A673 (cell line): Measurements from ENCODE around the gene ACOT12. TPM values are rescaled to one million over a fixed set of nuclear protein-coding genes. Genes with fewer than 3 reads are reported as not detected.
"Not testable (repeated sequence)": the region's sequence is repeated elsewhere in the genome, so short reads cannot be mapped to it uniquely, and the experiment has no call there.

Experiments
- BruUV-seq: library from RNA; stranded (reverse); fragments of 400-500 nt; replicated peaks from 2 replicates; lab custom pipeline; 2021; lab: Mats Ljungman, UMichigan
- CTCF ChIA-PET: fragments of 300-600 bp; sonication (Branson Sonifier 250); formaldehyde crosslinking; loops from one replicate; lab custom pipeline; 2022; ENCODE audit warnings: antibody characterized with exemption; lab: Charles Lee
- POLR2A ChIA-PET: fragments of 300-600 bp; sonication (Branson Sonifier 250); formaldehyde crosslinking; loops from one replicate; lab custom pipeline; 2022; ENCODE audit warnings: antibody characterized with exemption; ENCODE audit not compliant: low non-redundant PET; lab: Charles Lee
- DNase-seq: peaks from one replicate; pipeline ENCODE4 v3.0.0-alpha.2; 2015; ENCODE audit warnings: low spot score
- H3K27ac ChIP-seq: fragments of 200-600 bp; sonication (generic); 2 replicates; pipeline ENCODE4 v1.5.1; 2016; ENCODE audit warnings: mixed run types, low read depth, mild to moderate bottlenecking, mixed read lengths, antibody characterized with exemption, low read length; ENCODE audit not compliant: poor library complexity, severe bottlenecking
- H3K27me3 ChIP-seq: fragments of 200-600 bp; sonication (generic); replicated peaks from 2 replicates; pipeline ENCODE4 v1.6.1; 2017; ENCODE audit warnings: mixed run types, low read depth, mild to moderate bottlenecking, mixed read lengths, antibody characterized with exemption, low read length; ENCODE audit not compliant: insufficient read depth, poor library complexity
- H3K36me3 ChIP-seq: fragments of 200-600 bp; sonication (generic); 2 replicates; pipeline ENCODE4 v1.6.1; 2016; ENCODE audit warnings: mixed run types, mild to moderate bottlenecking, mixed read lengths, antibody characterized with exemption, low read length; ENCODE audit not compliant: insufficient read depth, poor library complexity, severe bottlenecking
- H3K4me1 ChIP-seq: fragments of 200-600 bp; sonication (generic); 2 replicates; pipeline ENCODE4 v1.6.1; 2017; ENCODE audit warnings: mixed run types, mild to moderate bottlenecking, mixed read lengths, antibody characterized with exemption, low read length; ENCODE audit not compliant: insufficient read depth, poor library complexity, severe bottlenecking
- H3K4me3 ChIP-seq: fragments of 200-600 bp; sonication (generic); 2 replicates; pipeline ENCODE4 v1.5.1; 2016; ENCODE audit warnings: low read depth, mixed run types, mild to moderate bottlenecking, mixed read lengths, low read length; ENCODE audit not compliant: poor library complexity, severe bottlenecking
- H3K9me3 ChIP-seq: fragments of 200-600 bp; sonication (generic); 2 replicates; pipeline ENCODE4 v1.6.1; 2016; ENCODE audit warnings: mixed run types, low read depth, mild to moderate bottlenecking, mixed read lengths, antibody characterized with exemption, low read length; ENCODE audit not compliant: poor library complexity, severe bottlenecking
- EZH2 ChIP-seq: fragments of 200-600 bp; sonication (generic); IDR thresholded peaks from 2 replicates; pipeline ENCODE4 v1.6.1; 2017; ENCODE audit warnings: borderline replicate concordance, low read depth, mild to moderate bottlenecking, mixed read lengths, antibody characterized with exemption, low read length; ENCODE audit not compliant: poor library complexity, severe bottlenecking
- intact Hi-C: fragments of 100-400 bp; cut with micrococcal nuclease; formaldehyde crosslinking; loops from one replicate; pipeline ENCODE4 v1.10.0; 2022; ENCODE audit not compliant: unreplicated experiment
- total RNA-seq: library from RNA; stranded (reverse); gene quantifications from 2 replicates; pipeline ENCODE4 v1.2.3, GENCODE V29; 2021
- TF ChIP-seq, protein P1 (sequence below): fragments of 300-800, 200-600 bp; sonication (generic); conservative IDR thresholded peaks from 2 replicates; pipeline ENCODE4 v1.5.1; 2017; ENCODE audit warnings: low read depth, mild to moderate bottlenecking, antibody characterized with exemption, low read length, moderate library complexity, mixed read lengths

The ACOT12 gene
- total RNA-seq, 1 experiment from 2014 or later: not detected

DNA sequence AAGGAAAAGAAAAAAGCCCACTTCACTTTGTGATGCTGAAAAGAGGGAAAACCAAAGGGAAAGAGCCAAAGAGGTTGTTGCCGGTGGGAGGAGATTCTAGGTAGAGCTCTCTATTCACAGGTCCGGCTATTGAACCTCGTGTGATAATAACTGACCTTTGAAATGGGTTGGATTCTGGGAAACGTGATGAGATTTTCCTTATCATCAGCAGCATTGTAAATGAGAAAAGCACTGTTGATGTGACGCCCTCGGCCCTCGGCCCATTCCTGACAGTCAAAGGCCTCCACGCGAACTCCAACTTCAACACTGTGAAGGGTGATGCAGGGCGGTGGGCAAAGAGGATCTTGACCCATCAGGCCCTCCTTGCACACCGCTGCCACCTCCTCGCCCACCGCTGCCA is 49.2 kb downstream of the ACOT12 start:
- Histone ChIP-seq H3K36me3 (no peaks in the 10 kb centered on the region), H3K9me3 (no peaks in the 10 kb centered on the region), H3K4me3 (no peak overlapping the region), H3K4me1 (no peaks in the 10 kb centered on the region), H3K27ac (no peak overlapping the region), H3K27me3 (no peaks in the 10 kb centered on the region)
- ChIA-PET CTCF (no interaction called here), POLR2A (no interaction called here)
- intact Hi-C loops: no loop called here
- no peak for DNase-seq
- no TSS peak for BruUV-seq
- TF ChIP-seq, protein P1, sequence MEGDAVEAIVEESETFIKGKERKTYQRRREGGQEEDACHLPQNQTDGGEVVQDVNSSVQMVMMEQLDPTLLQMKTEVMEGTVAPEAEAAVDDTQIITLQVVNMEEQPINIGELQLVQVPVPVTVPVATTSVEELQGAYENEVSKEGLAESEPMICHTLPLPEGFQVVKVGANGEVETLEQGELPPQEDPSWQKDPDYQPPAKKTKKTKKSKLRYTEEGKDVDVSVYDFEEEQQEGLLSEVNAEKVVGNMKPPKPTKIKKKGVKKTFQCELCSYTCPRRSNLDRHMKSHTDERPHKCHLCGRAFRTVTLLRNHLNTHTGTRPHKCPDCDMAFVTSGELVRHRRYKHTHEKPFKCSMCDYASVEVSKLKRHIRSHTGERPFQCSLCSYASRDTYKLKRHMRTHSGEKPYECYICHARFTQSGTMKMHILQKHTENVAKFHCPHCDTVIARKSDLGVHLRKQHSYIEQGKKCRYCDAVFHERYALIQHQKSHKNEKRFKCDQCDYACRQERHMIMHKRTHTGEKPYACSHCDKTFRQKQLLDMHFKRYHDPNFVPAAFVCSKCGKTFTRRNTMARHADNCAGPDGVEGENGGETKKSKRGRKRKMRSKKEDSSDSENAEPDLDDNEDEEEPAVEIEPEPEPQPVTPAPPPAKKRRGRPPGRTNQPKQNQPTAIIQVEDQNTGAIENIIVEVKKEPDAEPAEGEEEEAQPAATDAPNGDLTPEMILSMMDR: no peak
- TF ChIP-seq EZH2: no peak

DNA sequence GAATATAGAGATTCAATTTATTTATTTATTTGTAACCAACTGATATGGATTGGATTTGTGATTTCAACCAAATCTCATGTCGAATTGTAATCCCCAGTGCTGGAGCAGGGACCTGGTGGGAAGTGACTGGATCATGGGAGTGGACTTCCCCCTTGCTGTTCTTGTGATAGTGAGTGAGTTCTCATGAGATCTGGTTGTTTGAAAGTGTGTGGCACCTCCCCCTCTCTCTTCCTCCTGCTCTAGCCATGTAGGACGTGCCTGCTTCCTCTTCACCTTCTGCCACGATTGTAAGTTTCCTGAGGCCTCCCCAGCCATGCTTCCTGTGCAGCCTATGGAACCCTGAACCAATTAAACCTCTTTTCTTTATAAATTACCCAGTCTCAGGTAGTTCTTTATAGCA is 55.7 kb downstream of the ACOT12 start:
- DNase-seq, BruUV-seq, CTCF ChIA-PET, POLR2A ChIA-PET, intact Hi-C loops, H3K9me3 ChIP-seq, H3K4me3 ChIP-seq, H3K27me3 ChIP-seq, H3K27ac ChIP-seq, H3K4me1 ChIP-seq, H3K36me3 ChIP-seq: not testable (repeated sequence)

DNA sequence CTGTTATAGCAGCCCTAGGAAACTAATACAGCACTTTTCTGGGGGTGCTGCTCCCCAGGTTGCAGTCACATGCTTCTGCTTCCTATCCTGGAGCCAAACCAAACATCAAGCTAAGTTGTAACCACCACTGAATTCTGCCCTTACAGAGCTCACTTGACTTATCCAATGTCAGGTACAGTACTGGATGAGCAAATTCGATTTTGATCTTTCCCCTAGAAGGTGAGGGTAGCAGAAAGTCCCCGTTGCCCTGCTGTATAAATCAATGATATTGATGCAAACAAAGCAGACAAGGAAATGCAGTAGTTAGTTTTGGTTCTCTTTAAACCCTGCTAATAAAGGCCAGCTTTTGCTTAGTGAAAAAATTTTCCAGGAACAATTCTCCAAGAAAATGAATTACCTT is 56.1 kb downstream of the ACOT12 start:
- TF ChIP-seq, protein P1: no peak
- no peak for TF ChIP-seq EZH2
- POLR2A ChIA-PET: no interaction called here
- H3K4me1 ChIP-seq: peaks cover 5% of the 10 kb centered on the region
- no peaks in the 10 kb centered on the region for H3K36me3 ChIP-seq
- CTCF ChIA-PET: no interaction called here
- H3K27ac ChIP-seq: no peak overlapping the region
- intact Hi-C loops: no loop called here
- H3K9me3 ChIP-seq: no peaks in the 10 kb centered on the region
- H3K4me3 ChIP-seq: no peak overlapping the region
- no TSS peak for BruUV-seq
- no peaks in the 10 kb centered on the region for H3K27me3 ChIP-seq
- no peak for DNase-seq

DNA sequence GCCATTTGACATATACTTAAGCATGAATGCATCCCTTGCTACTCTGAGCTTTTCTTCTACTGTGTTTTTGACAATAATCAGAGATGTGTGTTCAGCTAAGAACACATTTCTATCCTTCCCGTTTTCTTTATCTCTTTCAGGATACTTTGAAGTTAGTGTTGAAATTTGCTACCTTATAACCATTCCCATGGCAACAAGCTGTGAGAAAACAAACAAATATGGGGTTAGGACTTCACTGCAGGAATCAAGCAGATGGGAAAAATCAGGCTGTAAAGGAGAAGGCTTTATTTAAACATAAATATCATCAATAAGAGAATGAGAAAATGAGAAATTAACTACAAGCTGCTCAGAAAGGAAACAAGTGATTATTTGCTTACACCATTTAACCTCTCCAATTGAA is 57.4 kb downstream of the ACOT12 start:
- no peaks in the 10 kb centered on the region for H3K9me3 ChIP-seq
- no peak for TF ChIP-seq EZH2
- TF ChIP-seq, protein P1: no peak
- no peaks in the 10 kb centered on the region for H3K27me3 ChIP-seq
- BruUV-seq: no TSS peak
- POLR2A ChIA-PET: no interaction called here
- H3K36me3 ChIP-seq: no peaks in the 10 kb centered on the region
- no peak for DNase-seq
- H3K4me3 ChIP-seq: no peak overlapping the region
- intact Hi-C loops: no loop called here
- H3K27ac ChIP-seq: no peak overlapping the region
- CTCF ChIA-PET: no interaction called here
- H3K4me1 ChIP-seq: peaks cover 5% of the 10 kb centered on the region
